Memory B cell (primary cell): ENCODE data around the gene TCAIM.
"Not testable (repeated sequence)": the region's sequence is repeated elsewhere in the genome, so short reads cannot be mapped to it uniquely, and the experiment has no call there.

Experiments used
- ATAC-seq: fragments of 150-1000 bp; cut with Tn5 transposase; 2 replicates; pipeline ENCODE4 v1.10.0; 2021; ENCODE audit warnings: low read depth, mild to moderate bottlenecking, moderate library complexity
- DNase-seq, 2 donors: peaks; one replicate each; pipeline ENCODE4 v3.0.0; 2022; ENCODE audit warnings: low spot score in 2 of 2
- H3K27ac Mint-ChIP-seq: one replicate; pipeline ENCODE4 v1.8.0; 2022; ENCODE audit warnings: mild to moderate bottlenecking, moderate library complexity, mixed read lengths
- H3K27me3 Mint-ChIP-seq: one replicate; pipeline ENCODE4 v1.8.0; 2022; ENCODE audit warnings: mixed read lengths
- H3K36me3 Mint-ChIP-seq: one replicate; pipeline ENCODE4 v1.8.0; 2022; ENCODE audit warnings: mild to moderate bottlenecking, mixed read lengths
- H3K4me1 Mint-ChIP-seq: one replicate; pipeline ENCODE4 v1.8.0; 2022; ENCODE audit warnings: mixed read lengths
- H3K4me3 Mint-ChIP-seq: one replicate; pipeline ENCODE4 v1.8.0; 2022; ENCODE audit warnings: mild to moderate bottlenecking, moderate library complexity, mixed read lengths
- H3K9me3 Mint-ChIP-seq: one replicate; pipeline ENCODE4 v1.8.0; 2022; ENCODE audit warnings: mixed read lengths

TCAIM gene

DNA sequence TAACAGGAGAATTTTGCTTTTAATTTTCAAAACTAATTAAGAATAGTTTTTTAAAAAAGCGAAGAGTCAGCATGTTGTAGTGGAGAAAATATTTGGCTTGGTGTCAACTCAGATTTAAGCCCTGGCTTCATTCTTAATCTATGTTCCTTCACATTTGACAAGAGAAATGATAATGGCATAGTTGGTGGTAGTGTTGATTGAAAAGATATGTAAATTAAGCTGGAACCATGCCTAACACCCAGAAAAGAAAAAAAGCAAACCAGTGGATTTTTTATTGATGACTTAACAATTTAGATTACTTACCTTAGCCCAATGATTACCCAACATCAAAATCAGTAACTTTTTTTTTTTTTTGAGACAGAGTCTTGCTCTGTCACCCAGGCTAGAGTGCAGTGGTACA, 27.4 kb downstream of the TCAIM start:
- no peak overlapping the region for H3K27ac Mint-ChIP-seq
- H3K4me3 Mint-ChIP-seq = no peak overlapping the region
- H3K4me1 Mint-ChIP-seq = no peaks in the 10 kb centered on the region
- H3K27me3 Mint-ChIP-seq = no peaks in the 10 kb centered on the region
- ATAC-seq (no peak), DNase-seq (no peak)
- H3K36me3 Mint-ChIP-seq = peaks cover 16% of the 10 kb centered on the region
- H3K9me3 Mint-ChIP-seq = no peaks in the 10 kb centered on the region

DNA sequence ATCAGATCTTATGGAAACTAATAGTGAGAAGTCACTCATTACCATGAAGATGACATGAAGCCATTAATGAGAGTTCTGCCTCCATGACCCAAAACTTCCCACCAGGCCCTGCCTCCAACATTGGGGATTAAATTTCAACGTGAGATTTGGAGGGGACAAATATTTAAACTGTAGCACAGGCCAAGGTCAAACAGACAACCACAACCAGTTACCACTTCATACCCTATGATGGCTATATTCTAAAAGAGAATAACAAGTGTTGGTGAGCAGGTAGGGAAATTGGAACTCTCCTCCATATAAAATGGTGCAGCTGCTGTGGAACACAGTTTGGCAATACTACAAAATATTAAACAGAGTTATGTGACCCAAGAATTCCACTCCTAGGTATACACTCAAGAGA, 36.9 kb downstream of the TCAIM start:
- Mint-ChIP-seq H3K27ac (no peak overlapping the region), H3K9me3 (peaks cover 6% of the 10 kb centered on the region), H3K4me3 (no peak overlapping the region), H3K4me1 (no peaks in the 10 kb centered on the region), H3K36me3 (peaks cover 12% of the 10 kb centered on the region), H3K27me3 (no peaks in the 10 kb centered on the region)
- ATAC-seq = no peak
- no peak for DNase-seq

DNA sequence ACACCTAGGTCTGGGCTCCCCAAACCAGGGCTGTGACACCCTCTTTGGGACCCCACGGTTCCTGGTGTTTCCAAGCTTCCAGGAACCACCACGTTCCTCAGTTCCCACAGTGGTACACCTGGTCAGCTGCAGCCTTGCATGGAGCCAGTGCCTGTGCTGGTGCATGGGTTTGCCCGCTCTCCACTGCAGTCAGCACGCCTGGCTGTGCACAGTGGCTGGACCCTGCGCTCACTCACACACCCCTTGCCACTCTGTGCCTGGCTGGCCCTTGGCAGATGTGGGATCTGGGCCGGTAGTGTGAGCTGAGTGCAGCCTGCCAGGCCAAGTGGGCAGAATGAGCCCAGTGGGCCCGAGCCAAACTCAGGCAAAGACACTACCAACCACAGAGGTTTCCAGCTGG, 48.8 kb downstream of the TCAIM start:
- Mint-ChIP-seq H3K27me3 (no peaks in the 10 kb centered on the region), H3K36me3 (peaks cover 3% of the 10 kb centered on the region), H3K27ac (no peak overlapping the region), H3K9me3 (peaks cover 3% of the 10 kb centered on the region), H3K4me1 (no peaks in the 10 kb centered on the region), H3K4me3 (no peak overlapping the region)
- ATAC-seq (no peak), DNase-seq (no peak)

DNA sequence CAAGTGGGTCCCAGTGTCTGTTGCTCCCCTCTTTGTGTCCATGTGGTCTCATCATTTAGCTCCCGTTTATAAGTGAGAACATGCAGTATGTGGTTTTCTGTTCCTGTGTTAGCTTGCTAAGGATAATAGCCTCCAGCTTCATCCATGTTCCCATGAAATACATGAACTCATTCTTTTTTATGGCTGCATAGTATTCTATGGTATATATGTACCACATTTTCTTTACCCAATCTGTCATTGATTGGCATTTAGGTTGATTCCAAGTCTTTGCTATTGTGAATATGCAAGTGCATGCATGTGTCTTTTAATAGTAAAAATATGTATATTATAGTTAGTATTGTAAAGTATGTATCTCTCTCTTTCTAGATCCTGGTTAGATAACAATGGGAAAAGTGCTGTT, 53.9 kb downstream of the TCAIM start:
- Mint-ChIP-seq H3K4me1 (no peaks in the 10 kb centered on the region), H3K9me3 (peaks cover 4% of the 10 kb centered on the region), H3K36me3 (peaks cover 5% of the 10 kb centered on the region), H3K27me3 (no peaks in the 10 kb centered on the region), H3K4me3 (no peak overlapping the region), H3K27ac (no peak overlapping the region)
- no peak for ATAC-seq
- DNase-seq = no peak

DNA sequence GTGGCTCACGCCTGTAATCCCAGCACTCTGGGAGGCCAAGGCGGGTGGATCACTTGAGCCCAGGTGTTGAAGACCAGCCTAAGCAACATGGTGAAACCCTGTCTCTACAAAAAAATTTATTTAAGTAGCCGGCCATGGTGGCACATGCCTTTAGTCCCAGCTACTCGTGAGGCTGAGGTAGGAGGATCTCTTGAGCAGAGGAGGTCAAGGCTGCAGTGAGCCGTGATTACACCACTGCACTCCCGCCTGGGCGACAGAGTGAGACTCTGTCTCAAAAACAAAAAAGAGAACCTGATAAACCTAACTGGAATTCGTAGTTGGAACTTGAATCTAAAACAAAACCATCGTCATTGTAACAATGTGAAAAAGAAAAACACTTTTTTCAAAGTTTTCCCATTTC, 57.1 kb downstream of the TCAIM start:
- DNase-seq = no peak
- H3K27me3 Mint-ChIP-seq = no peaks in the 10 kb centered on the region
- ATAC-seq = no peak
- H3K36me3 Mint-ChIP-seq = peaks cover 6% of the 10 kb centered on the region
- H3K4me3 Mint-ChIP-seq = no peak overlapping the region
- H3K9me3 Mint-ChIP-seq = peaks cover 2% of the 10 kb centered on the region
- H3K27ac Mint-ChIP-seq = no peak overlapping the region
- no peaks in the 10 kb centered on the region for H3K4me1 Mint-ChIP-seq

DNA sequence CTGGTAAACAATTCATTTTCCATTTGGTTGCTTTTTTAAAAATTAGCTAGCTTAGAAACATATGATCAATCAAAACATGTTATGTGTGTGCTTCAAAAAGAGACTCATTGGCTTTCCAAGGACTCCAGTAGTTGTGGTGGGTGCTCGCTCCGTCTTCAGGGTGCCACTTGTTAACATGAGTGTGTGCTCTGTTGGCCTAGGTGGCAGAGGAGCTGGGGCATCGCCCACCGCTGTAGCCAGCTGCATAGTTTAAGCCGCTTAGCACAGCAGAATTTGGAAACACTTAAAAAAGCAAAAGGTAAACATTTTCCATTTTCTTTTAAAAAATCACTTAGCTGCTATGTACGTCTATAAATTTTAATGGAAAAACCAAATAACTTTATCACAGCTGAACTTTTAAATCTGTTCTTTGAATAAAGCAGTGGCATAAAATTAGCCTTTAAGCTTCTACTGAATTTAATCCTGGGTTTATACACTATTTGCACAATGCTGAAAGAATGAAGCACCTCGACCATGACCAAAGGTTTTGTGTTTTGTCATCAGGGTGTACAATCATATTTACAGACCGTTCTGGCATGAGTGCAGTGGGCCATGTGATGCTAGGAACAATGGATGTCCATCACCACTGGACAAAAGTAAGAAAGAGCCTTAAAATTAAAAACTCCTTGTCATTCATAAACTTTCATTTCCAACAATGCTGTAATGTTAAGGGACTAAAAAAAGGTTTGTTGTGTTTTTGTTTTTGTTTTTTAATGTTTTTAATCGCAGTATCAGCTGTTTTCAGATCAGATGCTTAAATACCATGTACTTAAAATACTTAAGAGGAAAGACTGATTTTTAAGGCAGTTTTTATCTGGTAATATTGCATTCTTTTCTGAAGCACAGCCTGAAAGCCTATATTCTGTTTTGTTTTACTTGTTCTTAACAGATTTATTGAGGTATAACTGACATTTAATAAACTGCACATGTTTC, 57.9 kb downstream of the TCAIM start:
- Mint-ChIP-seq H3K4me1 (no peaks in the 10 kb centered on the region), H3K36me3 (peaks cover 10% of the 10 kb centered on the region), H3K9me3 (peaks cover 2% of the 10 kb centered on the region), H3K27me3 (no peaks in the 10 kb centered on the region), H3K27ac (no peak overlapping the region), H3K4me3 (no peak overlapping the region)
- DNase-seq (no peak), ATAC-seq (no peak)

DNA sequence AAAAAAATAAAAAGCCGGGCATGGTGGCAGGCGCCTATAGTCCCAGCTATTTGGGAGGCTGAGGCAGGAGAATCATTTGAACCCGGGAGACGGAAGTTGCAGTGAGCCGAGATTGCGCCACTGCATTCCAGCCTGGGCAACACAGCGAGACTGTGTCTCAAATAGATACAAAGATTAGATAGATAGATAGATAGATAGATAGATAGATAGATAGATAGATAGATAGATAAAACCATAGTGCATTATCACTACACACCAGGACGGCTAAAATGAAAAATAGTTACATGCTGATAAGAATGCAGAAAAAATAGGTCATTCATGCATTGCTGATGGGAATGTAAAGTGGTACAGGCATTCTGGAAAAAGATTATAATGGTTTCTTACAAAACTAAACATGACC, 59.7 kb downstream of the TCAIM start:
- ATAC-seq, H3K4me3 Mint-ChIP-seq, DNase-seq, H3K27me3 Mint-ChIP-seq, H3K9me3 Mint-ChIP-seq, H3K27ac Mint-ChIP-seq, H3K4me1 Mint-ChIP-seq: not testable (repeated sequence)
- peaks cover 10% of the 10 kb centered on the region for H3K36me3 Mint-ChIP-seq

DNA sequence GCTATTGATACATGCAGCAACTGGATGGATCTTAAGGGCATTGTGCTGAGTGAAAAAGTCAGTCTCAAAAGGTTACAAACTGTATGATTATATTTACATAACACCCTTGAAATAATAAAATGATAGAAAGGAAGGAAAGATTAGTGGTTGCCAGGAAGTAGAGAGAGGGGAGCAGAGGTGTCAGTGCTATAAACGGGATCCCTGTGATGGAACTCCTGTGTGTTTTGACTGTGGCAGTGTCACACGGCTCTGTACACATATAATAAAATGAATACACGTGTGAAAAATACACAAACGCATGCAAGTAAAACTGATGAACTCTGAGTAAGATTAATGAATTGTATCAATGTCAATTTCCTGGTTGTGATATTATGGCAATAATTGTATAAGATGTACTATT, 60.3 kb downstream of the TCAIM start:
- Mint-ChIP-seq H3K4me1 (no peaks in the 10 kb centered on the region), H3K36me3 (peaks cover 10% of the 10 kb centered on the region), H3K27ac (no peak overlapping the region), H3K4me3 (no peak overlapping the region), H3K27me3 (no peaks in the 10 kb centered on the region), H3K9me3 (no peaks in the 10 kb centered on the region)
- no peak for DNase-seq
- ATAC-seq = no peak

DNA sequence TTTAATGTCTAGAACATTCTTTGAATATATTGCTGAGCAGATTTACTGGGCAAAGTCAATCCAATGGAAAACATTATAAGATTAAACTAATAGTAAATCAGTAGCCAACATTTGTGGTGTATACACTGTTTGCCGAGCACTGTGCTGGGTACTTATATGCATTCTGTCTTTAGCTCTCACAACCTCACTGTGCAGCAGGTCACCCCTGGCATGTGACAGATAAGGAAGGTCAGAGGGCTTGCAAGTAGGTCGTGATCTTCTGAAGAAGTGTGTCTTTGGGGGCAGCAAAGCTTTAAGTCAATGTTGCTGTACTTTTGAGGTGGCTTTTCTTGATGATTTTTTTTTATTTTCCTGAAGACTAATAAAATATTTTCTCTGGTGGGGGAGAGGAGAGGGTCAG, 62.2 kb downstream of the TCAIM start:
- no peaks in the 10 kb centered on the region for H3K4me1 Mint-ChIP-seq
- peaks cover 14% of the 10 kb centered on the region for H3K36me3 Mint-ChIP-seq
- H3K27me3 Mint-ChIP-seq = no peaks in the 10 kb centered on the region
- ATAC-seq = no peak
- DNase-seq = no peak
- H3K9me3 Mint-ChIP-seq = no peaks in the 10 kb centered on the region
- no peak overlapping the region for H3K4me3 Mint-ChIP-seq
- H3K27ac Mint-ChIP-seq = no peak overlapping the region

DNA sequence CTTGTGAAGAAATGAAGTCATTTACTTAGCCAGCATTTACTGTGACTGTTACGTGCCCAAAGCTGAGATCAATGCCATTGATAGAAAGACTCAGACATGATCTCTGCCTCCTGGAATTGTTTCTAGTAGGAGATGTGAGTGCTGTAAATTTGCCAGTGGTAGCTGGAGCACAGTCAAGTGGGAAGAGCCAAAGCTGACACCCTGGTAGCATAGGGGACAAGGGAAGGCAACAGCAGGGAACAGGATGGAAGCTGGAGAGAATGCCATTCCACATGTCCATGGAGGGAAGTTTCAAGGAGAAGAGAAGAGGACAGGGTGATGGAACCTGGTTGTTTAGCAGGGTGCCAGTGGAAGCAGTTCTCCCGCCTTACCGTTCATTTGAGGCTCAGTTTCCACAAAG, 64.0 kb downstream of the TCAIM start:
- no peaks in the 10 kb centered on the region for H3K4me1 Mint-ChIP-seq
- no peak overlapping the region for H3K4me3 Mint-ChIP-seq
- peaks cover 14% of the 10 kb centered on the region for H3K36me3 Mint-ChIP-seq
- no peaks in the 10 kb centered on the region for H3K27me3 Mint-ChIP-seq
- ATAC-seq (no peak), DNase-seq (no peak)
- no peaks in the 10 kb centered on the region for H3K9me3 Mint-ChIP-seq
- H3K27ac Mint-ChIP-seq = no peak overlapping the region

DNA sequence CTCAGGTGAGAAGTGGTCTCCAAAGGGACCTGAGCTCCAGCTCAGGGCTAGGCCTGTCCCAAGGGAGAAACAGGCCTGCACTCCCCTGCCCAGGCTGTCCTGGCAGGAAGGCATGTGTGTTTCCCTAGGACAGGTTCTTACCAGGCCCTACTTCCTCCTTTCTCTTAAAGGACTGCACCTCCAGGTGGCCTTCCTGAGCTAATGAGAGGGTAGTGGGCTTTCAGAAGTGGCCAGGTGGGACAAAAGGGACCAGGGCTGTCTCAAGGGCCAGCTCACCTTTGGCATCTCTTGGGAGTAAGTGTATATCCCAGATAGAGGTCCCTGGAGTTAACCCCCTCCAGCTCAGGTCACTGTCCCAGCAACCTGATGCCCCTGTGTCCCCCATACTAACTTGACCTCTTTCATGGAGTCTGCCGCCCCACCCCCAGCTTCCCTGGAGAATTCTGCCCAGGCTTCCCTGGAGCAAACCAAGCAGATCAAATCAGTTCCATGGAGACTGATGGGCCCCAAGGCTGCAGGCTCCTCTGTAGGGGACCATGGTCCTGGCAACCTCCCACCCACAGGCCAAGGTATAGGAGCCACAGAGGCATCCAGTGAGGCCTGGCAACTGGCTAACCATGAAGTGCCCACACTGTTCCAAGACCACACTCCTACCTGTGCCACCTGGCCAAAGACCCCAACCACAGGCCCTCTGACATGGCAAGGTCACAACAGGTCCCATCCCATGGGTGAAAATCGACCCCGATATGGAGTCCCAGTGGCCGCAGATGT, 71.3 kb downstream of the TCAIM start:
- H3K4me1 Mint-ChIP-seq = no peaks in the 10 kb centered on the region
- no peak overlapping the region for H3K27ac Mint-ChIP-seq

DNA sequence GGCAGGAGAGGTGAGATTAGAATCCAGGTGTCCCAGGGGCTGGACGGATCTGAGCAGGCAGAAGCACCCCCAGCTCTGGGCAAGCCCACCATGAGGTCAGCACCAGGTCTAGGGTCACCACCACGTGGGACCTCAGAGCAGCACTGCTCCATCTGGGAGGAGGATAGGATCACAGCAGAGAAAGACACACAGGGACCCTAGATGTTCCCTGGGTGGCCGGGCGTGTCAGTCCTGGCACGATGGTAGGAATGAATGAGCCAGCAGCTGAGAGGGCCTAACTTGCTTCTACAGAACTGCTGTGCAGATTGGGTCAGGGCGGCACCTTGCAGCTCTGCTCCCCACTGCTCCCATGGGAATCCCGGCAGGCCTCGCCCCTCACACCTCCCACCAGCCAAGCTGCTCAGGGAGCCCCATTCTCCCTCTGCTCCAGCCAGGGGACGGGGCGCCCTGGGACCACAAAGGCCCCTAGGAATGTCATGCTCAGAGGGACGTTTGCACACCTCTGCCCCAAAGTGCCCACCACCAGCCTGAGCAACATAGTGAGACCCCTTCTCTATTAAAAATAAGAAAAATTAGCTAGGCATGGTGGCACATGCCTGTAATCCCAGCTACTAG, 72.6 kb downstream of the TCAIM start:
- Mint-ChIP-seq H3K27me3 (no peaks in the 10 kb centered on the region), H3K36me3 (no peaks in the 10 kb centered on the region), H3K4me3 (no peak overlapping the region), H3K4me1 (no peaks in the 10 kb centered on the region), H3K9me3 (no peaks in the 10 kb centered on the region), H3K27ac (no peak overlapping the region)
- DNase-seq (no peak), ATAC-seq (no peak)

More for the DNA sequence above, 71.3 kb downstream of the TCAIM start:
- H3K4me3 Mint-ChIP-seq = no peak overlapping the region
- no peaks in the 10 kb centered on the region for H3K9me3 Mint-ChIP-seq
- no peaks in the 10 kb centered on the region for H3K27me3 Mint-ChIP-seq
- no peaks in the 10 kb centered on the region for H3K36me3 Mint-ChIP-seq
- ATAC-seq (no peak), DNase-seq (no peak)

DNA sequence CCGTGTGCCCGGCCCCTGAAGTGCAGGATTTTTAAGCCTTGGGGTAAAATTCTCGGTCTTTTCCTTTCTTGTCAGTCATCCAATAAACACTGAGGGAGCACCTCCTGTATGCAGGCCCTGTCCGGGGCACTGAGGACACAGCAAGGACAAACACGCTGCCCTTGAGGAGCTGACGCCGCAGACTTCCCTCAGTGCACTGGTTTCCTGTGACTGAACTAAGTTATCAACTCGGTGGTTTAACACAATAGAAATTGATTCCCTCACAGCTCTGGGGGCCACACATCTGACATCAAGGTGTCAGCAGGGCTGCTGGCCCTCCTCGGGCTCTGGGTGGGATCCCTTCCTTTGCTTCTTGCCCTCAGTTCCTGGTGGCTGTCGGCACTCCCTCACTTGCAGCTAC, 73.8 kb downstream of the TCAIM start:
- Mint-ChIP-seq H3K4me1 (no peaks in the 10 kb centered on the region), H3K27ac (no peak overlapping the region), H3K4me3 (no peak overlapping the region), H3K27me3 (no peaks in the 10 kb centered on the region), H3K36me3 (no peaks in the 10 kb centered on the region), H3K9me3 (no peaks in the 10 kb centered on the region)
- ATAC-seq (no peak), DNase-seq (no peak)

DNA sequence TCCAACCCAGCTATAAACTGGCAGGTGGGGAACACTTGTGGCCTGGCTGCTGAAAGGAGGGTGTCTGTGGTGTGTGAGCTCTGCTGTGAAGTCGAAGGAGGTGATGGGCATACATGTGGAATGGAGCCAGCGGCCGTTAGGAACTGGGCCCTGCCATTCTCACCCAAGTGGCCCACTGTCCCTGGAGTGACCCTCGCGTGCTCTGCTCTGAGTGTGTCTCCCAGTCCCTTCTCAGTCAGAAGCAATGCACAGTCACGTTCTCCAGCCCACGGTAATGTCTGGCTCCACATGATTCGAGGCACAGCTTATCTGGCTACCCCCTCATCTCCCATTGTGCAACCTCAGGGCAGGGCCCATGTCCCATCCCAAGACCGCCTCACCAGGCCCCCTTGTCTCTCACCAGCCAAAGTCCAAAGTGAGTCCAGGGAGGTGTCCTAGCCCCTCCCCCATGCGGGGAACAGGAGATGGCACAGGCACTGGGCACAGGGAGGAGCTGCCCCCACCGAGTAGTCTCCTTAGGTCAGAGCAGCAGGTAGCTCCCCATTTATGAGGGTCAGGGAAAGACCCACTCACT, 76.0 kb downstream of the TCAIM start:
- H3K4me1 Mint-ChIP-seq = no peaks in the 10 kb centered on the region
- peaks cover 1% of the 10 kb centered on the region for H3K9me3 Mint-ChIP-seq
- ATAC-seq (no peak), DNase-seq (no peak)
- peaks cover 3% of the 10 kb centered on the region for H3K36me3 Mint-ChIP-seq
- H3K27me3 Mint-ChIP-seq = no peaks in the 10 kb centered on the region
- no peak overlapping the region for H3K4me3 Mint-ChIP-seq
- H3K27ac Mint-ChIP-seq = no peak overlapping the region
